HG03521 (cell line): ENCODE data around the gene KCNH6.

ENCODE experiments used
- ATAC-seq: cut with Tn5 transposase; IDR thresholded peaks from one replicate; pipeline ENCODE4 v1.9.1; 2021; ENCODE audit warnings: mild to moderate bottlenecking, moderate library complexity; ENCODE audit not compliant: unreplicated experiment

KCNH6 gene

GRCh38 chr17:63589646-63590045 lies 66.5 kb downstream of the KCNH6 start:
- no peak for ATAC-seq

DNA sequence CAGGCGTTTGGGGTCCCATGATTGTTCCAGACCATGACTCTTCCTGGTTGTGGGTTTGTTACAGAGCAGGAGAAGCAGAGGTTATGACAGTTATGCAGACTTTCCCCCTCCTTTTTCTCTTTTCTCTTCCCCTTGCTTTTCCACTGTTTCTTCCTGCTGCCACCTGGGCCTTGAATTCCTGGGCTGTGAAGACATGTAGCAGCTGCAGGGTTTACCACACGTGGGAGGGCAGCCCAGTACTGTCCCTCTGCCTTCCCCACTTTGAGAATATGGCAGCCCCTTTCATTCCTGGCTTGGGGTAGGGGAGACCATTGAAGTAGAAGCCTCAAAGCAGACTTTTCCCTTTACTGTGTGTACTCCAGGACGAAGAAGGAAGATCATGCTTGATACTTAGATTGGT lies 69.6 kb downstream of the KCNH6 start:
- no peak for ATAC-seq

GRCh38 chr17:63595132-63595531 lies 72.0 kb downstream of the KCNH6 start:
- no peak for ATAC-seq
